DMS53 (cell line): ENCODE measurements around the gene GLS.

ENCODE experiments used
- DNase-seq: peaks from one replicate; lab custom pipeline; 2025; lab: John Stamatoyannopoulos, UW

The GLS gene

DNA sequence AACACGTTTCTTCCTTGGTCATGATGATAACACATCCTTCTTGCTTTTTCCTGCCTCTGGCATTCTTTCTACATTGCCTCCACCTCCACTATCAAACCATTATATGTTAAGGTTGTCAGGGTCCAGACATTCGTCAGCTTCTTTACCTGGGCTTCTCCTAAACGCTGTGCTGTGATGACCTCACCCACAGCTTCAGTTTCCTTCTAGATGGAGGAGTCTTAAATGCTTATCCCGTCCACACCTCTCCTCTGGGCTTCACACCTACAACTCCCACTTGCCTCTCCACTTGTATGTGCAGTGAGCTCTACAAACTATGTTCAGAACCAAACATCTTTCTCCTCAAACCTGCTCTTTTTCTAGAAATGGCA, 134.0 kb downstream of the GLS start:
- DNase-seq, result peak; percentile 74
